OCI-LY7 (cell line): ENCODE measurements around the gene CATSPER3.

ENCODE experiments used
- EZH2phosphoT487 ChIP-seq: fragments of 200-600 bp; sonication (generic); IDR thresholded peaks from 2 replicates; pipeline ENCODE4 v1.6.1; 2018; ENCODE audit warnings: low read depth, borderline replicate concordance, mild to moderate bottlenecking, mixed run types, antibody characterized with exemption, low read length, moderate library complexity, mixed read lengths
- TF ChIP-seq, protein P1 (sequence below): fragments of 200-600 bp; sonication (generic); conservative IDR thresholded peaks from 2 replicates; pipeline ENCODE4 v1.5.1; 2014; ENCODE audit warnings: mild to moderate bottlenecking, antibody characterized with exemption, low read length, moderate library complexity, mixed read lengths

DNA sequence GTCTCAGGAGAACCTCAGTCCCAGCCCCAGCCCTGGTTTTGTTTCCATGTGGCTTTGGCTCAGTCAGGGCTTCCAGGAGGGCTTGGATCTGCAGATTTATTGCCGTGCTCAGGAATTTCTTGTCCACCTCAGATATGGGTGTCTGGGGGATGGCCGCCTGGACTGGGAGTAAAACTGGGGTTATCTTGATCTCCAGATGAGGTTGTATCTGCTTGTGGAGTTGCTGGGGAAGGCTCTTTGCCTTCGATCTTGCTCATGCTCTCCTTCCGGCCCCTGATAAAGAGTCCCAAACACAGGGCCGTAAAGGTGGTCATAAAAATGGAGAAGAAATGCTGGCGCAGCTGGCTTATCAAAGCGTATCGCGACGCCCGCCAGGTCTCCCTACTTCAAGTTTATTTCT is 84.2 kb downstream of the CATSPER3 start:
- no peak for TF ChIP-seq EZH2phosphoT487
- TF ChIP-seq, protein P1, sequence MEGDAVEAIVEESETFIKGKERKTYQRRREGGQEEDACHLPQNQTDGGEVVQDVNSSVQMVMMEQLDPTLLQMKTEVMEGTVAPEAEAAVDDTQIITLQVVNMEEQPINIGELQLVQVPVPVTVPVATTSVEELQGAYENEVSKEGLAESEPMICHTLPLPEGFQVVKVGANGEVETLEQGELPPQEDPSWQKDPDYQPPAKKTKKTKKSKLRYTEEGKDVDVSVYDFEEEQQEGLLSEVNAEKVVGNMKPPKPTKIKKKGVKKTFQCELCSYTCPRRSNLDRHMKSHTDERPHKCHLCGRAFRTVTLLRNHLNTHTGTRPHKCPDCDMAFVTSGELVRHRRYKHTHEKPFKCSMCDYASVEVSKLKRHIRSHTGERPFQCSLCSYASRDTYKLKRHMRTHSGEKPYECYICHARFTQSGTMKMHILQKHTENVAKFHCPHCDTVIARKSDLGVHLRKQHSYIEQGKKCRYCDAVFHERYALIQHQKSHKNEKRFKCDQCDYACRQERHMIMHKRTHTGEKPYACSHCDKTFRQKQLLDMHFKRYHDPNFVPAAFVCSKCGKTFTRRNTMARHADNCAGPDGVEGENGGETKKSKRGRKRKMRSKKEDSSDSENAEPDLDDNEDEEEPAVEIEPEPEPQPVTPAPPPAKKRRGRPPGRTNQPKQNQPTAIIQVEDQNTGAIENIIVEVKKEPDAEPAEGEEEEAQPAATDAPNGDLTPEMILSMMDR: no peak
